Measurements from ENCODE around the gene TNNI3K. TPM values are rescaled to one million over a fixed set of nuclear protein-coding genes. Genes with fewer than 3 reads are reported as not detected.

The TNNI3K gene
- total RNA-seq, 1 experiment from 2014 or later = not detected

GRCh38 chr1:74522148-74522547, 287.0 kb downstream of the TNNI3K start:
- H3K4ac ChIP-seq (ENCODE audit: low read depth, low read length) = no peak overlapping the region
- no peak overlapping the region for H4K8ac ChIP-seq (replicated peaks; ENCODE audit: insufficient read length, low read depth, low read length)
- no peaks in the 10 kb centered on the region for H3K27me3 Mint-ChIP-seq (ENCODE audit: low read depth)
- no peak overlapping the region for H3T11ph ChIP-seq (ENCODE audit: low read length)
- no peak overlapping the region for H2BK120ac ChIP-seq (ENCODE audit: low read depth, low read length, poor library complexity, severe bottlenecking)
- no peaks in the 10 kb centered on the region for H3K79me2 ChIP-seq (ENCODE audit: insufficient read depth, low read length)
- WGBS (ENCODE audit: extremely low coverage, insufficient read length, low lambda C conversion rate) = no CpG with 5 or more reads among the region's 4 CpGs
- no peak overlapping the region for H4K91ac ChIP-seq (ENCODE audit: insufficient read length, low read depth, low read length)
- no peak overlapping the region for H2AK5ac ChIP-seq (ENCODE audit: insufficient read length, low read length)
- peak overlapping the region; percentile 32 for H3K4me2 ChIP-seq (ENCODE audit: insufficient read depth, insufficient read length, low read length)
- no peak overlapping the region for H3K18ac ChIP-seq (ENCODE audit: insufficient read length, low read depth, low read length)
- no peak overlapping the region for H3K56ac ChIP-seq (ENCODE audit: insufficient read length, low read depth, low read length)
- H3K14ac ChIP-seq (ENCODE audit: insufficient read depth, low read length) = no peak overlapping the region
- H3K23me2 ChIP-seq (ENCODE audit: insufficient read length, low read depth, low read length, poor library complexity, severe bottlenecking) = no peaks in the 10 kb centered on the region
- H3K4me1 Mint-ChIP-seq = peaks cover 37 to 49% of the 10 kb centered on the region in 2 experiments
- H3K9ac ChIP-seq (ENCODE audit: extremely low read depth, insufficient read length, low read length) = no peak overlapping the region
- H4K5ac ChIP-seq (ENCODE audit: insufficient read length, low read depth, low read length) = no peak overlapping the region
- no peak overlapping the region for H2AFZ ChIP-seq (ENCODE audit: low read length)
- DNase-seq = peak; percentile 79
- no peaks in the 10 kb centered on the region for H3K27me3 ChIP-seq (ENCODE audit: insufficient read depth, low read length)
- peaks cover 6% of the 10 kb centered on the region; the same call in 1 of the 2 replicates for H3K4me1 ChIP-seq (ENCODE audit: insufficient read depth, low read length)
- H3K27ac Mint-ChIP-seq = peak overlapping the region; percentile 17 to 96 (median 88)
- peak overlapping the region; percentile 48 for H3K27ac ChIP-seq (ENCODE audit: insufficient read length, low read depth, low read length)
- no peak overlapping the region for H2BK12ac ChIP-seq (ENCODE audit: insufficient read length, low read depth, low read length)
- no peak overlapping the region for H3K23ac ChIP-seq (ENCODE audit: insufficient read length, low read depth, low read length)
- no peaks in the 10 kb centered on the region; a peak in 1 of 5 replicates for H3K9me3 Mint-ChIP-seq
- H3K36me3 Mint-ChIP-seq (ENCODE audit: insufficient read depth in 1 of 3, low read depth in 3 of 3) = no peaks in the 10 kb centered on the region; a peak in 1 of 7 replicates
- H4K20me1 ChIP-seq (ENCODE audit: control insufficient read depth, insufficient read depth, insufficient read length) = no peaks in the 10 kb centered on the region
- H2BK20ac ChIP-seq (ENCODE audit: low read depth, low read length, poor library complexity, severe bottlenecking) = no peak overlapping the region
- H2BK5ac ChIP-seq (ENCODE audit: insufficient read length, low read length) = no peak overlapping the region
- no peaks in the 10 kb centered on the region for H3K9me3 ChIP-seq (ENCODE audit: control insufficient read depth, low read depth, low read length)
- peak overlapping the region in 1 of 2 experiments; percentile 63; a peak in 2 of 5 replicates for H3K4me3 Mint-ChIP-seq
- H2BK15ac ChIP-seq (ENCODE audit: low read depth, low read length) = no peak overlapping the region
- H3K79me1 ChIP-seq (ENCODE audit: insufficient read depth, low read depth, low read length, poor library complexity, severe bottlenecking) = no peaks in the 10 kb centered on the region
- no peak for TF ChIP-seq CTCF (conservative IDR thresholded peaks at IDR 0.05)
